ENCODE measurements around the gene PRLH.
"Not testable (repeated sequence)": the region's sequence is repeated elsewhere in the genome, so short reads cannot be mapped to it uniquely, and the experiment has no call there.

The PRLH gene

DNA sequence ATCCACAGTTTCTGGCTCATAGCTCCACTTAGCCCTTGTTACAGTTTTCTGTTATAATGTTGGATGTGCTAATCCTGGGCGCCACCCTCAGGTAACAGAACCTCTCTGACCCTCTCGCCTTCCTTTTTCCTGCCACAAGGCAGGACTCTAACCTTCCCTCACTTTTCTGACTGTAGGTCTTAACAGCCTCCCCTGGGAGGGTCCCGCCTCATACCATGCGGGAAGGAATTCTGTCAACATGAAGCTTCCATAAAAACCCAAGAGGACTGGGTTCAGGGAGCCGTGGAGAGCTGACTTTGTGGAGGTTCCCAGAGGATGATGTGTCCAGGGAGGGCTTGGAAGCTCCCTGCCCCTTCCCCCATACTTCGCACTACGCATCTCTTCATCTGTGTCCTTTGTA lies 36.0 kb downstream of the PRLH start:
- DNase-seq, result no peak

DNA sequence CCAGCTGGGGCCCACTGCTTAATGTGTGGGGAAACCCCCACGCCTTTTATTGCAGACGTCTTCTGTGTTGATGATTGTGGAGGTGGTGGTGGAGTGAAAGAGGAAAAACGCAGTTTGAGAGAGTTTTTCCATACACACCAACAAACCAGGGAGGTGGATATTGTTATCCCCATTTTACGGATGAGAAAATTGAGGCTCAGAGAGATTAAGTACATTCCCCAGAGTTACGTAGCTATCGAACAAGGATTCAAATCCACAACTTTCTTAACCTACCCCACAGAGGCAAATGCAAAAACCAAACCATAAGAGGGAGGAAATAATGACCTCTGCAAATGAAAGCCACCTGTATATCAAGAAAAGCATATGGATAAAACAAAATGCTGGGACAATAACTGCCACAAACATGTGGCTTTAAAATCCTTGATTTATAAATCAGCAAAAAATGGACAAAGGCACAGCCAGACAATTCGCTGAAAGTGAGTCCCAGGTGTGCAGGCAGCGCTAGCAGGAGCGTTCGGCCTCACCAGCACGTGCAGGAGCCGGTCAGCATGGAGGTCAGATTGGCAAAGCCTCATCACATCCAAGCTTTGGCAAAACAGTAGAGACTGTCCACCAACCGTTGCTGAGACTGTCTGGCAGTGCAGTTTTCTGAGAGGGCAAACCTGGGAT lies 36.8 kb downstream of the PRLH start:
- DNase-seq, result no peak

DNA sequence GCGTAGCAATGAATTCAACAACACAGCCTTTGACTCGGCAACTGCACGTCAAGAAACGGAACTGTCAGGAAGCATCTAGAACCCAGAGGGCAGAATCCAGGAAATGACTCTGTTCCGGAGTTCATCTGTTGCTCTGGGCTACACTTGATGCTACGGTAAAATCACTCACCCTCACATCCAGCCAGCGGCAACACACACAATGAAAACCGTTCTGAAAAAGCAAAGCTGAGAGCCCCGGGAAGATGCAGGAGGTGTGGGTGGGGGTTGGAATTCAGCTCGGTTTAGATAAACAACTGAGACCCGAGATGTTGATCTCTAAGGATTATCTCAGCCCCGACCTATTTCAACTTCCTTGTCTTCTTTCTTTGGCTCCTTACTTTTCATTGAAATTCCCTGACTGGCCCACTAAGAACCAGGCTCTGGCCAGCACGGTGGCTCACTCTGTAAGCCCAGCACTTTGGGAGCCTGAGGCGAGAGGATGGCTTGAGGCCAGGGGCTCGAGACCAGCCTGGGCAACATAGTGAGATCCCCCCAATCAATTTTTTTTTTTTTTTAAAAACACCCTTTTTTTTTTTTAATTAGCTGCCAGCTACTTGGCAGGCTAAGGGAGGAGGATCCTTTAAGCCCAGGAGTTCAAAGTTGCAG lies 37.5 kb downstream of the PRLH start:
- no peak for DNase-seq

DNA sequence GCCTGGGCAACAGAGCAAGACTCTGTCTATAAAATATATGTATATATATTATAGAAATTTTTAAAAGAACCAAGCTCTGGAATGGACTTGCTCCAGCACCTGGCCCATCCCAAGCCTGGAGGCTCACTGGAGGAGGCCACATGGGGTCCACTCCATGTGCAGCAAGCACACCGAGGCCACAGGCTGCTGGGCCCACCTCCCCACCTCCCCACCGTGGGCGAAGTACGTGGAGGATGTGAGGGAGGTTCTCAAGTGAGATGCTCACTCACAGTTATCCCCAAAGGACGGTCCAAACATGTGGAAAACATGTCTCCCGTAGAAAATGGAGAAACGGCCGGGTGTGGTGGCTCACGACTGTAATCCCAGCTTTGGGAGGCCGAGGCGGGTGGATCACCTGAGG lies 38.0 kb downstream of the PRLH start:
- no peak for DNase-seq

DNA sequence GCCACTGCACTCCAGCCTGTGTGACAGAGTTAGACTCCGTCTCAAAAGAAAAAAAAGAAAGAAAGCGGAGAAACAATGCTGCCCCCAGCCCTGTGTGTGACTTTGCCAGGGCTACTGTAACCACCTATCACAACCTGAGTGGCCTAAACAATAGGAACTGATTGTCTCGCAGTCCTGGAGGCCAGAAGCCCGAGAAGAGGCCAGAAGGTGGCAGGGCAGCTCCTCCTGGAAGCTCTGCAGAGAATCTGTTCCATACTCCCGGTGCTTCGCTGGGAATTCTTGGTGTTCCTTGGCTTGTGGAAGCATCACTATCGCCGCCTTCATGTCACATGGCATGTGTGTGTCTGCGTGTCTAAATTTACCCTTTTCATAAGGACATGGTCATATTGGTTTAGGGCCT lies 38.6 kb downstream of the PRLH start:
- no peak for DNase-seq

DNA sequence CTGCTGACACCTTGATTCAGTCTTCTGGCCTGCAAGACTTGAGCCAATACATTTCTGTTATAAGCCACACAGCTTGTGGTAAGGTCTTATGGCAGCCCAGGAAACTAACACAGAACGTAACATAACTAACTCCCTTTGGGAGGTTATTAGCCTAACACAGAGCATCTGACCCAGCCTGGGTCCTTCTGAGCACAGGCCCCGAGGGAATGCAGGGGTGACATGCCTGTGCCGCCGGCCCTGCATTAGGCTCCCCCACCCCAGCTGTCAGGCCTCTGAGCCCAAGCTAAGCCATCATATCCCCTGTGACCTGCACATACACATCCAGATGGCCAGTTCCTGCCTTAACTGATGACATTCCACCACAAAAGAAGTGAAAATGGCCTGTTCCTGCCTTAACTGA lies 40.1 kb downstream of the PRLH start:
- DNase-seq, result not testable (repeated sequence)

DNA sequence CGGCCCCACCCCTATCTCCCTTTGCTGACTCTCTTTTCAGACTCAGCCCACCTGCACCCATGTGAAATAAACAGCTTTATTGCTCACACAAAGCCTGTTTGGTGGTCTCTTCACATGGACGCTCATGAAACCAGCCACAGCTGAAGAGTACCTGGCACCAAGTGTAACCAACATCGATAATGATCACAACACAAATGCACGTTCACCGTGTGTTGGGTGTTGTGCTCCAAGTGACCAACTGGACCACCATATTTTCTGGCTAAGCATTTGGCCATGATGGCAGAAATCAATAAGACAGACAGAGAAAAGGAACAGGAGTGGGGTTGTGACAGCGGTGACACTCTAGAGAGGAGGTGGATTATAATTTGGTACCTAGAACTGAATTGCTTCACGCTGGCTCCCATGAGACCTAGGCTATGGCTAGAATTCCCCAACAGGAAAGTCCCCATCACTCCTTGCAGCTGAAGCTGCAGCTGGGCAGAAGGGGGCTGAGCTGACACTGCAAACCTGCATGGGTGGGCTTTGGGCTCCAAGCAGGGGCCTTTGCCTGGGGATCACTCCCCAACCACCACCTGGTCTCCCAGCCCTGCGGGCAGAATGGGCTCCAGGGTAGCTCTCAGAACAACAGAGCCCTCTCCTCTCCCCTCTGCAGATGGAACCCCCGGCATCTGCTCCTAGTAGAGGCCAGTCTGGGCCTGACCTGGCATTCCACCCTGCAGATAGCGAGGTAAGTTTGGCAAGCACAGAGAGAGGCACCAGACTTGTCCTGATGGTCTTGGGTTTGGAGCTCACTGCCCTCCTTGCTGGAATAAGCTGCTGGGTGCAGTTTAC lies 46.4 kb downstream of the PRLH start:
- DNase-seq, result no peak

DNA sequence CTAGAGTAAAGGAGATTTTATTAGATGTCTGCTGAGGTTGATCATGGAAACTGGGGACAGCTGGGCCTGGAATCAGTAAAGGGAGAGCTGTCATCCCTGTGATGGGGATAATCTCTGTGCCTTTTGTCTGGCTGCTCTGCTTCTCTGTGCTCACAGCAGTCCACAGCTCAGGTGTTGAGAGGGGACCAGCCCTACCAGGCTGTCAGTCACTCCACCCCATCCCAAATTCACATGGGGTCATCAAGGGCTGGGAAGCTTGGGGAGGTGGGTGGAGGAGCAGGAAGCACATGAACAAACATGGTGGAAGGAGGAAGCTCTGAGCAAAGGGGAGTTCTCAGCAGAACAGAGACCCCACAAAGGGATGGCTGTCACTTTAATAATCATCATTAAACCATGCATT lies 47.3 kb downstream of the PRLH start:
- DNase-seq, result no peak

DNA sequence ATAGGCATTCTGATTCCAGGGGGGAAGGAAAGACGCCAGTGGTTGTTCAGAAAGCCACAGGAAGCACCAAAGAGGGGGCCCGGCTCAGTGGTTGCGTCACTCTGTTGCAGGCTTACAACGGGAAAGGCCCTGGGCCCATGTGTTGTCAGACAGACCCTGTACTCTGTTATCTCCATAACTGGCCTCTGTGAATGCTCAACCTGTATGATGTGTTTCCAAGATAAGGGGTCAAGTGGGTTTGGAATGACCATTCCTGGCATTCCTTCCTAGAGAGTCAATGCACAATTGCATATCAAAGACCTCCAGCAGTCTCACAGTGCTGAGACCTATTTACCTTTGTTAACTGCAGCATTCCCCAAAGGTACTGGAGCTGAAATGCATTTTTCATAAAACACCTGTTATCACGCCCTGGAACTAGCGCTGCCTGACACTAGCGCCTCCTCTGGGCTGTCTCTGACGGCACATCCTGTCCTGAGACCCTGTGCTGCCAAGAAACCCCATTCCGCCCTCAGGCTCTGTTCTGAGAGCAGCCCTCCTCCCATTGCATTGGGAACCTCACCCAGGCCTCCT lies 47.9 kb downstream of the PRLH start:
- DNase-seq, result no peak

DNA sequence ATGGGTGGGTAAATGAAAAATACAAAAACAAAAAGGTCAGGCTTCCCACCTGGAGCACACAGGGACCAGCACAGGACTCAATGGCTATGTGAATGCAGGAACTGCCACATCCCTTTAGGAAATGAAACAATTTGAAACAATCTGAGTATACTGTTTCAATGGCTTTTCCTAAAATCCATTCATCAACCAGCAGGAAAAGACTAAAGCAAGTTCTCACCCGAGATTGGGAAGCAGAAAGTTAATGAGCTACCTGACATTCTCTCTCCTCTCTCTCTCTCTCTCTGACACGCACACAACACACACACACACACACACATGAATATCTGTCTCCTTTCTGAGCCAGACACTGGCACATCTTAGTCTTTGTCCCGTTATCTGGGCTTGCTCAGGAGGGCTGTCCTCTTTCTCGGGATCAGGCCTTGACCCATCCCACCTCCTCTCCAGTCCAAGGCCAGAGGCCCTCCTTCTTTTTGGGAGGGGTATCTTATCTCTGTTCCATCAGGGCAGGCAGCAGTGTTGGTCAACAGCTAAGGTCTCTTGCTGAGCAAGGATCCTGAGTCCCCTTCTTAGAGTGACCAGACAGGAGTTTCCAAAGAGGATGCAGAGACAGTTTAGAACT lies 49.4 kb downstream of the PRLH start:
- DNase-seq, result no peak

DNA sequence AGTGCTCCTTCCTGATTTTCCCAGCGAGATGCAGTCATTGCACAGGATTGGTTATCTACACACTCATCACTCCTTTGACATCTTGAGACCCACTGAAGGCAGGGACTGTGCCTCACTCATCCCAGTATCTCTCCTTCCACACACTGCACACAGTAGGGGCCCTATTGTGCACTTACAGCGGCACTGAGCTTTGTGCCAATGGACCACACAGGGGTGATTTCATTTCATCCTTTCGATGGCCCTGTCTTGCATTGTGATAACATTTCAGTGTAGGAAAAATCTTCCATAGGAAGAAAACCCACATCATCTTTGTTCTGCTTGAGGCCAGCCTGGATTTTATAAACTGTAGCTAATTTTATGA lies 50.0 kb downstream of the PRLH start:
- DNase-seq, result no peak
